ENCODE results near the gene EVI5L. TPM values are rescaled to one million over a fixed set of nuclear protein-coding genes. Genes with fewer than 3 reads are reported as not detected.
"Not testable (repeated sequence)": the region's sequence is repeated elsewhere in the genome, so short reads cannot be mapped to it uniquely, and the experiment has no call there.

Gene EVI5L
- total RNA-seq, 2 donors from 2014 or later: 7.8 to 10.4 TPM

DNA sequence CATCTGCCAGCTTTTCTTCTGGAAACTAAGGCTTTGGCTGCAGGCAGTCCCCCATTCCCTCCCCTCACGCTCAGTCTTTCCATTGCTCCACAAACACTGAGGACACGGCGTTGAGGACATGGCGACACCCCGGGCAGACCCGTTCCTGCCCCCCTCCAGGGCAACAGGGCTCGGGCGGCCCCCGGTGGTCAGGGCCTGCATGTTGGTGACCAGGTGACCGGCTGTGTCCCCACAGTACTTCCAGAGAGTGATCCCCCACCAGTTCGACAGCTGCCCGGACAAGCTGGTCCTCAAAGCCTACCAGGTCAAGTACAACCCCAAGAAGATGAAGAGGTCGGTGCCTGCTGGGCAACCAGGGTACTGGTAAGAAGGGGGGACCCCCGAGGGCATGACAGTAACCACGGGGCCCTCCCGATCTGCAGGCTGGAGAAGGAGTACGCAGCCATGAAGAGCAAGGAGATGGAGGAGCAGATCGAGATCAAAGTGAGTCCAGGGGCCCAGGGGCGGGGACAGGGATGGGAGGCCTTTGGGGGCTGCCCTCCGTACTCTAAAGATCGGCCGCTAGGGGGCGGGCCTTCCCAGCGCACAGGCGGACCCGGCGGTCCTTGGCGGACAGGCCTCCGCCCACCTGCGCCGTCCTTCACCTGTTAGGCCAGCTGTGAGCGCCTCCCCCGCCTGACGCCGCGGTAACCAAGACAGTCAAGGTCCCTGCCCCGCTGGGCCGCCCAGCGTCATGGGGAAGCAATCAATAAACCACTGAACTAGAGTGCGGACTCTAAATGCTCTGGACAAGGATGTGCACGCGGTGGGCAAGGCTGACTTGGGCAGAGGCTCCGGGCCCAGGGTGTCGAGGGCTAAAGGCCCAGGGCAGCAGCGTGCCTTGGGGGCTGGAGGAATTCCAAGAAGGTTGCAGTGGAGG lies 23.1 kb downstream of the EVI5L start:
- no peaks in the 10 kb centered on the region for H3K9me3 Mint-ChIP-seq
- ATAC-seq (replicated peaks in 1 of 2) (peak; percentile 85), DNase-seq (peak; percentile 78 to 82)
- H3K4me3 Mint-ChIP-seq: no peak overlapping the region
- H3K27me3 Mint-ChIP-seq (ENCODE audit: low read depth): no peaks in the 10 kb centered on the region
- H3K4me1 Mint-ChIP-seq (ENCODE audit: low read depth): peaks cover 9% of the 10 kb centered on the region
- no peaks in the 10 kb centered on the region for H3K36me3 Mint-ChIP-seq (ENCODE audit: insufficient read depth in 2 of 2)
- H3K27ac Mint-ChIP-seq: no peak overlapping the region

DNA sequence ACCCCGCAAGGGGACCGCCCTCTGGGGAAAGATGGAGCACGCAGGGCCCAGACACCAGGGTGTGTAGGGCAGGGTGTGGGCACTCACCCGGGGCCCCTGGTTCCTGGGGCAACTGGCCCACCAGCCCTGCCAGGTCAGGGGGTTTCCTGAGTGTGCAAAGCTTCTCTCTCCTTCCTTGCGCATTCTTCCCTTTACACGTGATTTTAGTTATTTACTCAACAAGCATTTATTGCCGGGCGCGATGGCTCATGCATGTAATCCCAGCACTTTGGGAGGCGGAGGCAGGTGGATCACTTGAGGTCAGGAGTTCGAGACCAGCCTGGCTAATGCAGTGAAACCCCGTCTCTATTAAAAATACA lies 23.7 kb downstream of the EVI5L start:
- Mint-ChIP-seq H3K27ac (no peak overlapping the region), H3K27me3 (ENCODE audit: low read depth) (no peaks in the 10 kb centered on the region), H3K9me3 (no peaks in the 10 kb centered on the region), H3K36me3 (ENCODE audit: insufficient read depth in 2 of 2) (no peaks in the 10 kb centered on the region), H3K4me3 (no peak overlapping the region), H3K4me1 (ENCODE audit: low read depth) (peaks cover 9% of the 10 kb centered on the region)
- DNase-seq (no peak), ATAC-seq (replicated peaks in 1 of 2) (peak; percentile 4 to 10)

DNA sequence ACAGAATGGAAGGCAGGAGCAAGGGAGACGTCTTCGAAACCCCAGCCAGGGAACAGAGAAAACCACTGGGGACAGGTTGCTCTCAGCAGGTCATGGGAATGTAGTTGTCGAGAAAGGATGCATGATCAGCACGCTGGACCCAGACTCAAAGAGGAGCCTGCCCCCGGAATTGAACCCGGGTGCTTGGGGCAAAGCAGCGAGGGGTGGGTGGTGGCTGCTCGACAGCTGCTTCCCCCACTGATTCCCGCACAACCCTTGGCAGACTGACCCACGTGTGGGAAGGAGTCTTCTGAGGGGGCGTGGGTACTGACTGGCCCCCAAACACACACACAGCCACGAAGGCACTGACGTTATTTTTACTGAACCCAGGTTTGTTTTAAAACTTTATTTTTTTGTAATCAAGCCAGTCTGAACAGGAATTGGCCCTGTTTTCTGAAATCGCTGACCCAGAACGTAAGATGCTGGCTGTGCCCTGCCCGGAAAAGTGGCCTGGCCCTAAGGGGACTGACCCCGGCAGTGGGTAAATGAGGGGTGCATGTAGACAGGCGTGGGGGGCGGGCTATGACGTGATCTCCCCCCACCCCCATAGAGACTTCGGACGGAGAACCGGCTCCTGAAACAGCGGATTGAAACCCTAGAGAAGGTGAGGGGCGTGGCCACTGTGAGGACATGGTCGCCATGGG lies 25.5 kb downstream of the EVI5L start:
- Mint-ChIP-seq H3K9me3 (no peaks in the 10 kb centered on the region), H3K27me3 (ENCODE audit: low read depth) (no peaks in the 10 kb centered on the region), H3K36me3 (ENCODE audit: insufficient read depth in 2 of 2) (no peaks in the 10 kb centered on the region), H3K27ac (no peak overlapping the region), H3K4me1 (ENCODE audit: low read depth) (peaks cover 9% of the 10 kb centered on the region), H3K4me3 (no peak overlapping the region)
- ATAC-seq (replicated peaks in 1 of 2) (no peak), DNase-seq (no peak)

DNA sequence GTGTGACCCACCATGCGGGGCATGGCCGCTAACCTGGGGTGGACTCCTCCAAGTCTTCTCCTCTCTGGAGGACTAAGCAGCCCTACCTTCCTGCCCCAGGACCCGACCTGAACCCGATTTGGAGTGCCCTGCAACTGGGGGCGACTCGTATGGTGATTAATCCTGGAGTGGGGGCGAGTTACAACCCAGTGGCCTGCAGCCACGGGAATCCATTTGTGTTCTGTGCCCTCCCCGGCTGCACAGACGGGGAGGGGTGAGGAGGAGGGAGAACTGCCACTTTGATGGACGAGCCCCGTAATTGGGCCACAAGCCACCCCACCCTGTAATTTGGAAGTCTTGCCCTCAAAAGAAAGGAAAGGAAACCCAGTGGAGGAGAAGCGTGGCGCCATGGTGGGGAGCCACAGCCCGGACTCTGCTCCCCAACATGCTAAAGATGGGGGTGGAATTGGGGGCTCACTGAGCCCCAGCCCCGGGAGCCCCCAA lies 26.1 kb downstream of the EVI5L start:
- DNase-seq: no peak
- H3K27me3 Mint-ChIP-seq (ENCODE audit: low read depth): no peaks in the 10 kb centered on the region
- H3K27ac Mint-ChIP-seq: no peak overlapping the region
- no peaks in the 10 kb centered on the region for H3K36me3 Mint-ChIP-seq (ENCODE audit: insufficient read depth in 2 of 2)
- no peak for ATAC-seq (replicated peaks in 1 of 2)
- H3K4me1 Mint-ChIP-seq (ENCODE audit: low read depth): peaks cover 9% of the 10 kb centered on the region
- H3K9me3 Mint-ChIP-seq: no peaks in the 10 kb centered on the region
- no peak overlapping the region for H3K4me3 Mint-ChIP-seq

DNA sequence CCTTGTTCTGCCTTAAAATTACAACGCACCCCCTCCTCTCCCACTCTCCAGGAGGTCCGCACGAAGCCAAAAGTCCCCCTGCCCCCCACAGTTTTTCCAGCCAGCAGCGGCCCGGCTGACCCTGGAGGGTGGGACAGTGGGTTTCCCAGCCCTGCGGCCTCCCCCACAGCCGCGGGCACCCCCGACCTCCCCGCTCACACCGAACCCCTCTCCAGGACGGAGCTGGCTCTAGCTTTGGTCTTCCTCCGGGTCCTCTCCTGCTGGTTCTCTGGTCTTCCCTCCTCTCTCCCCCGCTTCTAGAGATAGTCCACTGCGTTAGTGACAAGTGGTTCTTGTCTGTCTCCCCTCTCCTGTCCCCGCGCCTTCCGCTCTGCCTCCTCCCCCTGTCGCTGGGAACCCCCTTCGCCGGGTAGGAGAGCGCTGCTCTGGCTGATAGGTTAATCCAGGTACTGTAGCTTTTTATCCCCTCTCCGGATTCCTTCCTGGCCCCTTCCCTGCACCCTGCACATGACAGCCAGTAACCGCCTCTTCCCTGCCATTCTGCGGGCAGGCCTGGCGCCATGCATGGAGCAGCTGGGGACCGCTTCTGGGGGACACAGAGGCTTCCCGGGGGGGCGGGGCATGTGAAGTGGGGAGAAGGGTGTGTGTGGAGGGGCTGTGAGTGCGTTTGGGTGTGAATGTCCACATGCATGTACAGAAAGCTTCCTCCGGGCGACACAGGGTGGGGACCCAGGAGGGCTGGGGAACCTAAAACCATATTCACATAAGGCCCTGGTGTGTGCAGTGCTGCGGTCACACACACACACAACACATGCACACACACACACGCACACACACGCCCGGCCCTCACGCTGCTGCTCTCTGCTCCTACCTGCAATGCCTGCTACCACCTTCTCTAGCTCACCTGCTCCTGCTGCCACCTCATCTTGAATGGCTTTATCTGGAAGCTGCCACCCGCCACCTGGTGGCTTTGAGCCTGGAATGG lies 27.0 kb downstream of the EVI5L start:
- Mint-ChIP-seq H3K9me3 (no peaks in the 10 kb centered on the region), H3K36me3 (ENCODE audit: insufficient read depth in 2 of 2) (no peaks in the 10 kb centered on the region), H3K4me3 (no peak overlapping the region), H3K27ac (no peak overlapping the region), H3K4me1 (ENCODE audit: low read depth) (peaks cover 9% of the 10 kb centered on the region), H3K27me3 (ENCODE audit: low read depth) (no peaks in the 10 kb centered on the region)
- DNase-seq (no peak), ATAC-seq (replicated peaks in 1 of 2) (no peak)

DNA sequence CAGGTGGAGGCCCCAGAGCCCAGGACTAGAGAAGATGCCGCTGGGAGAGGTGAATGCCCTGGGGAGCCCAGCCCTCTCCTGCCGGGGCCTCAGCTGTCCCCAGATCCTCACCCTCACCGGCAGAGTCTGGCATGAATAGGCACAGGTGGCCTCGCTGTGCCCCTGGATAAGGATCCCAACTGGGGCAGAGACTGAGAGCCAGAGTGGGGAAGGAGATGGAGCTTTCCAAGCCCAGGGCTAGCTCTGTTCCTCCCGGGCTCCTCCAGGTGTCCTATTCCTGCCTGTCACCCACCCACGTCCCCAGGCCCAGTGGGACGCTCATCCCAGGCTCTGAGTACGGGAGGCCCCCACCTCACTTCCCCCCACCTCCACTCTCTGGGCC lies 27.7 kb downstream of the EVI5L start:
- no peaks in the 10 kb centered on the region for H3K27me3 Mint-ChIP-seq (ENCODE audit: low read depth)
- DNase-seq (no peak), ATAC-seq (replicated peaks in 1 of 2) (no peak)
- peaks cover 9% of the 10 kb centered on the region for H3K4me1 Mint-ChIP-seq (ENCODE audit: low read depth)
- H3K9me3 Mint-ChIP-seq: no peaks in the 10 kb centered on the region
- H3K27ac Mint-ChIP-seq: no peak overlapping the region
- H3K36me3 Mint-ChIP-seq (ENCODE audit: insufficient read depth in 2 of 2): no peaks in the 10 kb centered on the region
- no peak overlapping the region for H3K4me3 Mint-ChIP-seq

DNA sequence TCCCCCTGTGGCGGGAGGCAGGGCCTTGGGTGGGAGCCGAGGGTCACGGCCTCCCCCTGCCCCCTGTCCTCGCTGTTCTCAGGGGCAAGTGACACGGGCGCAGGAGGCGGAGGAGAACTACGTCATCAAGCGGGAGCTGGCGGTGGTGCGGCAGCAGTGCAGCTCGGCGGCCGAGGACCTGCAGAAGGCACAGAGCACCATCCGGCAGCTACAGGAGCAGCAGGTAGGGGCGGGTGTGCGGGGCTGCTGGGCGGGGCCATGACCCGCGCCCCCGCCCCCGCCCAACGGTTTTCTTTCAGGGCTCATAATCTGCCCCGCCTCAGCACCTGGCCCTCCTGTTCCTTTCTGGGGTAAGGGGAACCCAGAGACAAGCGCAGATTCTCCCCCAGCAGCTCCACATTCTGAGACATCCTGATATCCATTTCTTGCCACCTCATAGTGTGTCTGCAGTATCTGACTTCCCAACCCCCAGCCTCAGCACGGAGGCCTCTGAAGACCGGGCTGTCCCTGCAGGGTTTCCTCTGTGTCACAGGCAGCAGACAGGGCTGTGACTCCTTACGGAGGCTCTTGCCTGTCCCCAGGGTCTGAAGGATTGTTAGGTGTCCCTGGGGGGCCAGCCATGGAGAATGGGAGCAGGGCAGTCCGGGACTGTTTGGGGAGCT lies 28.2 kb downstream of the EVI5L start:
- H3K4me3 Mint-ChIP-seq: peak overlapping the region in 1 of 2 donors; percentile 40
- H3K27ac Mint-ChIP-seq: no peak overlapping the region
- DNase-seq (no peak), ATAC-seq (replicated peaks in 1 of 2) (no peak)
- H3K4me1 Mint-ChIP-seq (ENCODE audit: low read depth): peaks cover 4% of the 10 kb centered on the region
- no peaks in the 10 kb centered on the region for H3K27me3 Mint-ChIP-seq (ENCODE audit: low read depth)
- no peaks in the 10 kb centered on the region for H3K36me3 Mint-ChIP-seq (ENCODE audit: insufficient read depth in 2 of 2)
- H3K9me3 Mint-ChIP-seq: no peaks in the 10 kb centered on the region

DNA sequence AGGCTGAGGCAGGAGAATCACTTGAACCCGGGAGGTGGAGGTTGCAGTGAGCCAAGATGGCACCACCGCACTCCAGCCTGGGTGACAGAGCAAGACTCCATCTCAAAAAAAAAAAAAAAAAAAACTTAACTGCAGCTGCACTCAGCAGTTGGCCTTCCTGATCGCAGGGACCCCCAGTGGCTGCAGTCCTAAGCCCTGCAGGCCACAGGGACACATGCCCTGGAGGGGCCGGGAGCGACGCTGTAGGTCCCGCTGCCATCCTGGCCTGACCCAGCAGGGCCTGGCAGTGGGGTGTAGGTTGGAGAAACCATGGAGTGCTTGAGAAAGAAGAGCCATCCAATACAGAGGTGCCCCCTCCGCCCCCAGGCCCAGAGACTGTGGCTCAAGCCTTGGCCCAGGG lies 29.1 kb downstream of the EVI5L start:
- H3K36me3 Mint-ChIP-seq (ENCODE audit: insufficient read depth in 2 of 2); H3K27me3 Mint-ChIP-seq (ENCODE audit: low read depth); DNase-seq; H3K9me3 Mint-ChIP-seq; H3K4me1 Mint-ChIP-seq (ENCODE audit: low read depth); H3K27ac Mint-ChIP-seq; H3K4me3 Mint-ChIP-seq; ATAC-seq (replicated peaks in 1 of 2): not testable (repeated sequence)

DNA sequence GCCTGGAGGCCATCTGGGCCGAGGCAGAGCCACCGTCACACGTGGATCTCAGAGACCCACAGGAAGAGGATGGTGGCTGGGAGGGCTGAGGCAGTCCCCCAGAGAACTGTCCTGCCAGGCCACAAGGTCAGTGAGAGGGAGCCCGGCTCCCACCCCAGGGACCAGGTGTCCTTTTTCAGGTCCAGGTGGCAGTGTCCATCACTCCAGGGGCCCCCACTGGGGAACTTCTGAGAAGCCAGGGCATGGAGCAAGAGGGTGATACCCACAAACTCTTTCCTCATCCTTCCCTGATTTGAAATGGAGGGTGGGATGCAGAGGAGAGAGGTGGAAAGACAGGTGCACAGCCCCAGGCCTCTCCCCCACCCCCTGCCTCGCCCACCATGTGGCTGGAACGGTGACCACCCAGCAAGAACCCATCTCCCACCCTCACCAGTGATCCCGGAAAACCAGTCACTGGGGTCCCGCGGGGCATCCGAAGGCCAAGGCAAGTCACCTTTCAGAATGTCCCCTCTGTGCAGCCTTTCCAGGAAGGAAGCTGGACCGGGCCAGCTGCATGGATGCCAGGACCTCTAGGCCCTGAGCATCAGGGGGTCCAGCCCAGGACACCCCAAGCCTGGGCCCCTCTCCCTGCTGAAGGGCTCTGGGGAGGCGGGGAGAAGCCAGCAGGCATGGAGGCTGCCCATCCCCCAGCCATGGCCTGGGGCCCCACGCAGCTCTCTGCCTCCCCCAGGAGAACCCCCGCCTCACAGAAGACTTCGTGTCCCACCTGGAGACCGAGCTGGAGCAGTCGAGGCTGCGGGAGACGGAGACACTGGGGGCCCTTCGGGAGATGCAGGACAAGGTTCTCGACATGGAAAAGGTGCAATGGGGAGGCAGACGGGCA lies 30.1 kb downstream of the EVI5L start:
- Mint-ChIP-seq H3K4me3 (no peak overlapping the region), H3K4me1 (ENCODE audit: low read depth) (peaks cover 4% of the 10 kb centered on the region), H3K27ac (no peak overlapping the region), H3K9me3 (no peaks in the 10 kb centered on the region), H3K27me3 (ENCODE audit: low read depth) (peaks cover 10% of the 10 kb centered on the region), H3K36me3 (ENCODE audit: insufficient read depth in 2 of 2) (no peaks in the 10 kb centered on the region)
- DNase-seq (no peak), ATAC-seq (replicated peaks in 1 of 2) (no peak)

DNA sequence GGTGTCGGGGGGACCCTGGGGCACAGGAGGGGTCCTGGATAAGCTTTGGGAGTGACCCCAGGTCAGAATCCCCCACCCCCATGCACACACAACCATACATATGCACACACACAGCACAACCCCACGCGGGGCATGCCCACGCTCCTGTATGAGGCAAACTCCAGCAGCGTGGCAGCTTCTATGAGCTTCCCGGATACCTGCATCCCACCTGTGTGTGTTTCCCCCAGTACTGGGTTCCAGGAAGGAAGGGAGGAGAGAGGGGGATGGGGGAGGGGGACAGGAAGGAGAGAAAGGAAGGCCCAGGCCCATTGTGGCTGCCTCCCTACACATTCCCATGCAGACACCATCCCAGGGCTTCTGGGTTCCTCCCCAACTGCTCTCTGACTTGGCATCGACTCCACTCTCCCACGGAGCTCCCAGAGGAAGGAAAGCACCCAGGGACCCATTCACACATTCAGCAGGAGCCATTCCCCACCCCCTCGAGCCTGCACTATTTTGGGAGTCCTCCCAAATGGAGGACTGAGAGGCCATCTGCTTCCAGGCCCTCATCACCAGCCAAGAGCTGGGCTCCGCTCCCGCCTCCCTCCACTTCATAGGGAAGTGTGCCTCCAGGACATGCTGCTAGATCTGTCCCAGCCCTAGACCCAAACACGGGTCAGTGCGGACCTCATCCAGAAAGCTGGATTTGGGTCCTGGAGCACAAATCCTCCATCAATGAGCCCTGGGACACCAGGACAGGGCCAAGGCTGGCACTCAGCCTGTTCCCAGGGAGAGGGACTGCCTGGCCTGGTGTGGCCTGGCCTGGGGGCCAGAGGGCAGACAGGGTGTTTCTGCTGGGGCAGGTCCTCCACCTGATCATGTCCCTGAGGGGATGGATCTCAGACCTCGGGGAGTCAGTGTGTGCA lies 30.9 kb downstream of the EVI5L start:
- DNase-seq (no peak), ATAC-seq (replicated peaks in 1 of 2) (no peak)
- Mint-ChIP-seq H3K27ac (no peak overlapping the region), H3K36me3 (ENCODE audit: insufficient read depth in 2 of 2) (no peaks in the 10 kb centered on the region), H3K27me3 (ENCODE audit: low read depth) (peaks cover 15% of the 10 kb centered on the region), H3K4me3 (peak overlapping the region in 1 of 2 donors; percentile 78), H3K4me1 (ENCODE audit: low read depth) (peaks cover 11% of the 10 kb centered on the region), H3K9me3 (no peaks in the 10 kb centered on the region)
